ENCODE data around the gene ABCD3.
A peak's percentile ranks its signal among the peaks of the same experiment; 100 is the strongest.

The ABCD3 gene

DNA sequence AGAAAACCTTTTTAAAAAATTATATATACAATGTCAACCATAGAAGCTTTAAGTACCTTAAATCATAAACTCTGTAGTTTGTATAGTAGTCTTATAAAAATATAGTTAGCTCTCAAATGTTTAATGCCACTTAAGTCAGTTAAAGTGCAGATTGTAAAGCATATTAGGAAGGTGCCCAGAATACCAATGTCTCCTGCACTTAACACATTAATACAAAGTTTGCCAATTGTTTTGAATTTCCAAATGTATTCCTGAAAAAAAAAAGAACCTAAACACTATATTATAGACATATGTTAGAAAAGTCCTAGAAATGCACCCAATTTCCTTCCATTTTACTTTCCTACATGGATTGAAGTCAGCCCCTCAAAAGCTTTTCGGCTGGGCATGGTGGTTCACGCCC lies 111.2 kb downstream of the ABCD3 start:
- no peak for DNase-seq

DNA sequence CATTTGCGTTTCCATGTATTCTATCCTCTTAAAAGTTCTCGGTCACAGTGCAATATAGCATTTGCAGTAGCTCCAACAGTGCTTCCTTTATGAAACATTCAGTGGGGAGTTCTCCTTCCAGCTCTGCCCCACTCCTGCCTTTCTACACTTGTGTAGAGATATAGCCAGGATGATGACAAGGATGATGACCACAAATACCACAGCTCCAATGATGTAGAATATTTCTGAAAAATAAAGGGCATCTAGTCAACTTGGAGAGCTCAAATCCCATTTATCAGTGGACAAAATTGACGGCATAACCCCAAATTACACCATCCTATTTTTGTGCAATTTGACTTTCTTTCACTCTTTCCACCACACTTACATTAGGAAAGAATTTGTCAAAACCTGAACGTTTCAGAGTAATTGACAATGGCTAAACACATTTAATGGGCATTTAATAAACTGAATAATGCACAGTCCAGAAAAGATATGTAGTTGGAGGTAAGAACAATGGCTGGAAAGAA lies 112.2 kb downstream of the ABCD3 start:
- DNase-seq, result no peak

DNA sequence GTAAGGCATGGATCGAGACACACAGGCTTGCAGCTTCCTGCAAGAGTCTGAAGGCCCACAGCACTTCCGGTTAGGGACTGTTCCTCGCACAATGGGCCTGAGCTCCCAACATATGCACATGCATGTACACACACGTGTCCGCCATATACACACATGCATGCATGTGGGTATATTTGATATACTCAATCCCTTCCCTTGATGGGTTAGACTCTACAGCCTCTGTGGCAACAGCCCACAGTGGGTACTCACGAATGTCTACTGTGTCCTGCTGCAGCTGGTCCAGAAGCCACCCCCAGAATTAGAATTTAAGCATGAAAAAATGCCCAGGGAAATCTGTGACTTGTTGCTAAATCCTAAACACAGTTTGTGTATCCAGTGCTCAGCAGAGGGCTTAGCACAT lies 113.5 kb downstream of the ABCD3 start:
- no peak for DNase-seq

DNA sequence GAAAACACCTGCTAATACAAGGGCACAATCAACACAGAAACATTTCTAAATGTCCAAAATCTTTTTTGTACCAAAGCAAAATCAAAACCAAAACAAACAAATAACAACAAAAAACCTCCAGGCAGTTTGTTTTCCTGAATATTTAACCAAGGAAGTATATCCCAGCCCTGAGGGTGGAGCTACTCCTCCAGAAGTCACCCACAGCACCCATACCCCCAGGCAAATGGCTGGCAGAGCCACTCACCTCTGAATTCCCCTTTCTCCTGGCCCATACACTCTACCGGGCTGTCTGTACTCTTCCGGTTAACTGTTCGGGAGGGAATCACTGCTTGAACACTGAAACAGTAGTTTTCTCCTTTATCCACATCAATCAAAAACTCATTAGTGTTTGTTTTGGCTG lies 113.9 kb downstream of the ABCD3 start:
- no peak for DNase-seq

DNA sequence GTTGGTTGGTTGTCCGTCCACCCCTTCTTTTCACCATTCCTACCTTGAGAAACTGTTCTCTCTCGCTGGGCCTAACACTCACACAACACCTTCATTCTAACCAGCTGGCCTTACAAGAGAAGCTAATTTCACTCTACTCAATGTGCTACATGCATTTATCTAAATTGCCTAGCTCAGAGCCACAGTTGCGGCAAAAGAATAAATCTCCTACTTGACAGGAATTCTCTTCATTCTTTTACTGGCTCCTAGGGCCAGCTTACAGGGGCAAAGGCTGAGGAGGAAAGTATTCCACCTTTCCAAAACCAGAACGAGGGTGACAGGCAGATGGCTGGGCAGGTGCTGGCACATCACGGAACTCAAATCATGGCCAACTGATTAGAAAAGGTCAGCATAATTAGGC lies 116.9 kb downstream of the ABCD3 start:
- DNase-seq, result no peak

DNA sequence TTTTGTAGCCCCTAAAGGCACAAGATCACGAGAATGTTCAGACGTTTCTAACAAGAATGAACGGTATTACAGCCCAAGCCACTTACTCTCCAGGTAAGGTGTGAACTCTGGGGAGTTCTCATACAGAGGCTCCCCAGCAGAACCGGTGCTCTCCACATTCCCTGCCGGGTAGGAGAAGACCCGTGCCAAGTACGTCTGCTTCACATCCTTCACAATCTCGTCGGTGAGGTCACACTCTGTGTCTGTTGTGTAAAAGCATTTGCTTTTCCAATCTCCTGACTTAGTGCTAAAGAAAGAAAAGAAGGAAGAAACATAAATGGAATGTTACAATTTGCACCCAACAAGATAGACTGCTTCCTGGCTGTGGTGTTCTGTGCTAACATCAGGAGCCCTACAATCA lies 117.7 kb downstream of the ABCD3 start:
- no peak for DNase-seq

DNA sequence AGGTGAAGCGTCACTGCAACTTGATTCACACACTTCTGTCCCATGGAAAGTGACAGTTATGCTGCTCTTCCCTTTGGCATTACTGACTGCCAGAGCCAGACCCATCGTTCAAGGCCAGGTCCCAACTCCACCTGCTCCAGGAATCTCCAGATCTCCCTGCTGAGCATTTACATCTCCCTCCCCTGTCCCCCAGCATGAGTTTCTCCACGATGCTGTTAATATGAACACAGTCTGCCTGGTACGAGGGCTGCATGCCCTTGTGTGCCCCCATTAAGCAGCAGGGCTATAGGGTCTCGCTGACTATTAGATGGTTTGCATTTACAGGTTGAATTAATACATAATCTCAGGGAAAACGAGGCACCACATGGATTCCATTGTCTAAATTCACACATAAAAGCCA lies 119.1 kb downstream of the ABCD3 start:
- DNase-seq, result no peak

DNA sequence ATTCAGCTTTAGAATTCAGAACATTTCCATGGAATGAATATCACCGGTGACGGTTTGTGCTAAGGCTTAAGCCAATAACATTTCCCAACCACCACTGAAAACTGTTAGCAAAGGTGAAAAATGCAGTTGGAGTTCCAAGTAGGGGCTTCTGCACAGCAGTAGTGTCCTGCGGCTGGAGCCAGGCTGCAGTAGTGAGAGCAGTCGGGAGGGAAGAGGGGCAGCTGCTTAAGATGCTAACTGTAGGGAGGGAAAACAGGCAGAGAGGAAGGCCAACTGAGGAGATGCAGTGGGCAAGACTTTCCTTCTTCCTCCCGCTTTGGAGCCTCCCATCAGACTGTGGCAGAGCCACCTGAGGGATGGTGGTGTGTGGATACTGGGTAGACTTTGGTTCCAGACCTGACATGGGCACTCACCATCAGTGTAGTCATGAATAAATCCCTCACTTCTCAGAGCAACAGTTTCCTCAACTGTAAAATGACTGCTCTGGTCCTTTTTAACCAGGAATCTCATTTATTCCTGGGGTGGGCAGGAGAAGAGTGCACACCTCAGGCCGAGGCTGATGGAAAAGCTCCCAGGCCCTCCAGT lies 120.1 kb downstream of the ABCD3 start:
- DNase-seq, result no peak

DNA sequence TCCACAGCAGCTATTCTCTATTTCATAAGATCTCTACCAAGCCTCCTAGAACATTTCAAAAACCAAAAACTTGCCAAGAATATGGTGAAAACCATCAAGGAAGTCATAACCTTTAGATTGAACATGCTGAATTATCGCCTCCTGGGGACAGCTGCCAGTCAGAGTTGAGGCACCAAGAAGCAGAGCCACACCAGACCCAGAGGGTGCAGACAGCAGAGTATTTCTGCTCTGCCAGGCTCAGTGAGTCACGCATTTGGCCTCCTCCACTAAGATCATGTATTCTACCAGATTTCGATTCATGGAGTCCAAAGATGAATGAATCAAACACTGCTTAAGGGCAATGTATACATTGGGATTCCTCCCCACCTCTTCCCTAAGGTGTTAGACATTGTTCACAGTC lies 121.3 kb downstream of the ABCD3 start:
- no peak for DNase-seq

DNA sequence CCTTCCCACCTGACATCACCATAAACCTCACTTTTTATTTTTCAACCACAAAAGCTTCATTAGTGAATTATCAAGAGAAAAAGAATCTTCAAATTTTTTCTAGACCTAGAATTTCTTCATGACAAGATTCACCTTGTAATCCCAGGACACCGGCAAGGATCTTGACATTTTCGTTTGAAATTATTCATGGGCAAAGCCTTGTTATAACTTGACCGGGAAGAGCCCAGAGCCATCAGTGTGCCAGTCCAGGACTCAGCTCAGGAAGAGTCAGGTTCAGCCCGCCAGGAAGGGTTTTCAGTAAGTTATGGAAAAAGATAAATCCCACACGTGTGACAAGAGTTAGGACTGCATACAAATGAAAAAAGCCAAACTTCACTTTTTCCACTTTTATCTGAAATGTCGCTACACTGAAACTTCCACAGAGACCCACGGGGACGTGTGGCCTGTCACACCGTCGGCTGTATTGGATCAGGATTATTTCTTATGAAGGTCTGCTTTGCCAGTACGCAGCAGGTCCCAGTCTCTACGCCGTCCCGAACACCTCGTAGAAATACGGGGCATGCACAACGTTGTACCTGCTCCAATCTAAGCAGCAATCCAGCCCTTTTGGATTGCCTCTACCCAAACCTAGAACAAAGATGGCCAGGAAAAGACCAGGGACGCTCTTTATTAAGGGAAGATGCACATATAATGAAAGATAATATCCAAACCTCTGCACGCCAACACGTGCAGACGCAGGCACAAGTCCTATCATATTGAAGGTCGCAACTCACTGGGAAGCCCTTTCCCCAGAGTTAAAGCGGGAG lies 122.5 kb downstream of the ABCD3 start:
- no peak for DNase-seq

DNA sequence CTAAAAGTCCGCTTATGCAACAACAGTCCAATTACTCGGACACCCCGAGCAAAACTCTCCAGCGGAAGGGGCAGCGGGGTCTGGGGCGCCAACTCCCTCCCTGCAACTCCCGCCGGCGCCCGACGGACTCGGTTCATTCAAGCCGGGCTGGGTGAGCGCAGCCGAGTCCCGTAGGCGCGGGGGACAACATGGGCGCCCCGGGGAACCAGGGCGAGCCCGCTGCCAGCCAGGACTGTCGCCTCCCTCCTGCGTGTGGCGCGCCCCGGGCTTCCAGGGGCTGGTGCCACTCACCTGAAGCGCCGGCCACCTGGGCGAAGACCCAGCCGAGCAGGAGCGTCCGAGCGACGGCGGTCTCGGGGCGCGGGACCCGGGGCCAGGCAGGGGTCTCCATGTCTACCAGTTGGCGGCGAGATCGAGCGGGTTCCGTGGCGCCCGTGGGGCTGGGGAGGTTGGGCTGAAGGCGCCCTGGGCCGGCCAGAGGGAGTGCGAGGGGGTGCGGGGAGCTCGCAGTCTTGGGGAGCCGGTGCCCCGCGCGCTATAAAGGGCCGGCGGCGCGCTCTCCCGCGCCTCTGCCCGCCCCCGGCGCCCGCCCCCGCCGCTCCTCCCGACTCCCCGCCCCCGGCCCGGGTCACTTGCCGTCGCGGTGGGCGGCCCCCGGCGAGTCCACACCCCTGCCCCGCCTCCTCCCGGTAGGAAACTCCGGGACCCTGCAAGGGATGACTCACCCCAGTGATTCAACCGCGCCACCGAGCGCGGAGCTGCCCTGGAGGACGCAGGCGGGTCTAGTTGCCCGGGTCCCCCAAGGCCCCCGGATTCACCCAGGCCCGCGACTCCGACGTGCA lies 123.3 kb downstream of the ABCD3 start, which contains the start of gene F3:
TSS of gene F3 (minus strand) at position 514 of the 842 bp plus-strand sequence. CDS start at position 391, 123 bp downstream.
- peak; percentile 39 for DNase-seq

DNA sequence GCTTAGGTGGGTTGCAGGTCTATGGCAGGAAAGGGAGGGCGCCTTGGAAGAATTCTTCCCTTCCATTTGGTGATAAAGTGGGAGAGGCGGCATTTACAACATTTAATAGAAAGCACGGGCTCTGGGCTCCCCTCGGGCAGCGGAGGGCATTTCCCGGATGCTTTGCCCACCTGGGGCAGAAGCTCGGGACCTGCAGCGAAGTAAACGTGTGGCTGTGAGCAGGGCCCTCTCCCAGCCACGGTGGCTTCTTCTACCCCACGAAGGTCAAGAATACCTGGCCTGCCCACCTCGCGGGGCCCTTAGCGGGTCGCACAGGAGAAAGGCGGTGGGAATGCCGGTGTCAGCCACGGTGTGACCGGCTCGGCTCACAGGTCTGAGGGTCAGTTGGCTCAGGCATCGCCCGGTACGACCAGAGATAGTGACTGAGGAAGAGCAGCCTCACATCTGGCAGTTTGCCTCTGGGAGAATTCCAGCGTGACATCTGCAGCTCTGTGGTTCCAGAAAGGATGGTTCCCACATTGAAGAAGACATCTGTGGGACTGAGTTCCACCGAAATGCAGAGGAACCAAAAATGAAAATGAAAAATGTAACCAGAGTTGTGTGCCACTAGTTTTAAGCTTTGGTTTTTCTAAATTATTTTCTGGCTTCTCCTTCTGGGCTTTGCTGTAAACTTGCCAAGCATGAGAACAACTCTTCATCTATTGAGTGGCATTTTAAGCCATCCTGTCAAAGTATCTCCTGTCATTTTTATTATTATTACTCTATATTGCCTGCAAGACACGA lies 124.1 kb downstream of the ABCD3 start:
- no peak for DNase-seq

DNA sequence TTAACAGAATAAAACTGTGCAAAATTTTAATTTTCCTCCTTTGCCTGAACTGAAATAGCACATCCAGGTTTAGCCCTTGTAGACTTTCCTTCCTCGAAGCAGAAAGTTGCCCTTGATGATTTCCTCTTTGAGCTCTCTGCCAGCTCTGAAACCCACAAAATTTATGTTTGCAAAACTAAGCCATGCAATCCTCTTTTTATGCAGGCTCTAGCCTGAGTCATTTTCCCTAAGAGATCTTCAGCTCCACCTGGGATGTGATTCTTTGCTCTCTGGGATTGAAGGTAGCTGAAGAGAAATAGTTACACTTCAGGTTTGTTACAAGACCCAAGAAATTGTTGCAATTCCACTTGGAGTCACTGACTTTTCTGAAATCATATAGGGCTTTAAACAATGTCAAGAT lies 124.8 kb downstream of the ABCD3 start:
- no peak for DNase-seq

DNA sequence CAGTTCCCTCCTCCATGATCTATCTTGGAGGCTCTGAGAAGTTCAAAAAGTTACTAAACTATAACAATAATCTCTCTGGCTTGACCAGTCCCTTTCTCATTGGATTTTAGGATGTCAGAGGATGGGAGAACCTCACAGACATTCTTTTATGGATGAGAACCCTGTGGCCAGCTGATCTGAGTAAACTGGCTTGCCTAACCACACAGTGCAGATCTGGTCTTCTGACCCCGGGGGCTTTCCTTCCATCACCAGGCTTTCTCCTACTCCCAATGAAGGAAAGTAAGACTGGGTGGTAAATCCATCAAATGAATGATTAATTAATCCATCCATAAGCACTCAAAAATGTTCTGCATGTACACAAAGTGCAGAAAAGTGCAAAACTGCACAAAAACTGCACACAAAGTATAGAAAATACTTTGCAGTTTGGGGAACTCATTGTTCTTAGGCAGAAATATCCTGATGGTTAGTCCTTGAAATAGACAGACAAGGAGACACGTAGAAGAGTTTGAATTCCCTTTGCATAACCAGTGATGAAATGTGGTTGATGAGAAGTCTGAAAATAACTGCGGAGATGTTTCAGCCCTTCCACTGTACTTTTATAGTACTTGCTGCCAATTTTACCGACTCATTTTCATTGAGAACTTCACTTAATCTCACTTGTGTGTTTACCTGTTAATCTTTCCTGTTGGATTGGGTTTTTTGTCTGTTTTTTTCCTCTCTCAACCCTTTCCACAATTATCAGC lies 125.9 kb downstream of the ABCD3 start:
- DNase-seq, result no peak

DNA sequence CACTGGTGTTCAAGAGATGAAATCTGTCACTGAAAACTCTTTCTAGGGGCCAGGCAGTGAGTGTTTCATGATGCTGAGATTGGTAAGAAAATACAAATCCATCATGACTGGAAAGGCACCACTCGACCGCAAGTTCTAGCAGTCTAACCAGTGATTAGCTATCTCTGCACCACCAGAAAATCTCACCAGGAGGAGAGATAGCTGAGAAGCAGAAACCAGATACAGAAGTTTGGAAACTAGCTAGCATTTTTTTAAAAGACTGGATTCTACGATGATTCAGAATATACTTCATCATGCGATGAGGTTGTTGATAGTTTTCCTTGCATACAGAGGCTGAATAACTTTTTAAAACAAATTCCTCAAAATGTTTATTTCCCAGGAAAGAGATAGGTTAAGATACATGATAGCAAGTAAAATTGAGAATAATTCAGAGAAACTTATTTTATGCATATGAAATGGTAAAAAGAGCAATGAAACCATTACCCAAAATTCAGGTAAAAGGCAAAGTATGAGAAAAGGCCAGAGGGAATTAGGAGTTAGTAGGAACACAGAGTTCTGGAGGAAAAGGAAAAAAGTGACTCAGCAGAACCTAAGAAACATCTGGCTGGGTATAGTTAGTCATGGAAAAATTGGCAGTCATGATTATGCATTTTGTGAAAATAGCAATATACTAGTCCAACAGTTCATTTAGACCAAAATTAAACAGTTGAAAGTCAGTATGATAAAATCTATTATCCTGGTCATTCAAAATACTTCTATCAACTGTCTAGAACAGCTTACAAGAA lies 126.7 kb downstream of the ABCD3 start:
- no peak for DNase-seq

DNA sequence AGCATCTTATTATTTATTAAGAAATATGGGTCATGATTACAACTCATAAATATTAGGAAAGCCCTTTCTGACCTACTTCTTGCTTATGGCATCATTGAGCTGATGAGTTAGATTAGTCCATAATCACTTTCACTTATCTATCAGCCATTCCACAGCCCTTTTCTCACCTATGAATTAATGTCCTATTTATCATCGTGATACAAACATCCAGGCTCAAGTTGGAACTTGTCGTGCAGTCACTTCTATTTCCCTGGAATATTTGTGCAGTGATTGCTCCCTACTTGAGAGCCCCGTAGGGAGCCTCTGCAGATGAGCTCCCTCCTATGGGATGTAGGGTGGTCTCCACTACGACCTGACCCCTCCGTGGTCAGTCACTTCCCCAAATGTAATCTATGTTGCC lies 131.5 kb downstream of the ABCD3 start:
- DNase-seq, result no peak

DNA sequence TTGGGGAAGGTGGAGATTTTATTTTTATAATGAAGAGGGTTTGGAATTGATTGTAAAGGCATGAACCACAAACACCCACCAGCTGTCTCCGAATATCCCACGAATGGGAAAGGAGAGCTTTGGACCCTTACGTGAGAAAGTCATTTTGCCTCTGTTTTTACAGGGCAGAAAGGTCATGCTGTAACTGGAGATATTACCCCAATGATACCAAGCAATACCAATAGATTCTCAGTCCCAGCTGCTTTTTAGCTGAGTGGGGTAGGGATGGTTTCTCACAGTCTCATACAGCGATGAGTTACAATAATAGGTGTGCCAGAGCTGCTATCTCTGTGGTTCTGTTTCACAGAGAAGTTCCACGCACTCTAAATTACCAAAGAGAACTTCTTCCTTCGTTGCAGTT lies 132.2 kb downstream of the ABCD3 start:
- DNase-seq, result no peak

DNA sequence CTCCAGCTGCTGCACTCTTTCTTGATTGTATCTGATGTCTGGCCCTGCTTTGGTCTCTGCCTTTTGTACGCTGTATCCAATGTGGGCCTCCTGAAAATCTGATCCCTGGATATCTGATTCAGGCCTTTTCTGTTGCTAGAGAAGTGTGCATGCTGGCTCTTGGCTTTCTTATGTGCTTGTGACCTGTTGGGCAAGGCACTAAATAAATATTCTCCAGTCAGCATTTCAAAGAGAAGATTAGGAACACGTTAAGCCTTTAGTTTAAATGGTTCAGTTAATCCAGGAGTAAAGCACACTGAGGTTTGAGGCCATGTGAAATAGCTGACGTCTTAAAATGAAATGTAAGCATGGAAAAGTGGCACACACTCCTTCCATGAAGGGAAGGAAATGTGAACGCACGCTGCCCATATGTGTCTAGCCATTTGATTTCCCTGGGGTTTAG lies 132.6 kb downstream of the ABCD3 start:
- no peak for DNase-seq

DNA sequence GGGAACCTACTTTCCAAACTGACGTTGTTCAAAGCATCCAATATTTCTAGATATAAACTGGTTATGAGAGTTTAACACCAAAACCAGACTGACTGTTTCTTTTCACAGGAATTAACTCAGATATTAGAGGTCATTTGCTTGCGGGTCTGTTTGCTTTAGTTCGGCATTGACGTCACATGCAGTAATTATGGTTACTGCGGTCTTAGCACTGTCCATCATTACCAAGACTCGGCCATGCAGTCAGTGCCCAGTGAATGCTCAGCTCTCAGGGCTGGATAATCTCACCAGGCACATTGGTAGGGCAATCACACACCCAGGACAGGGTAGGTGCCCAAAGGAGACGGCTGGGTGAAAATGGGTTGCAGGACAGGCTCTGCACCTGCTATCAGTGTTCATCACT lies 133.3 kb downstream of the ABCD3 start:
- DNase-seq, result no peak

DNA sequence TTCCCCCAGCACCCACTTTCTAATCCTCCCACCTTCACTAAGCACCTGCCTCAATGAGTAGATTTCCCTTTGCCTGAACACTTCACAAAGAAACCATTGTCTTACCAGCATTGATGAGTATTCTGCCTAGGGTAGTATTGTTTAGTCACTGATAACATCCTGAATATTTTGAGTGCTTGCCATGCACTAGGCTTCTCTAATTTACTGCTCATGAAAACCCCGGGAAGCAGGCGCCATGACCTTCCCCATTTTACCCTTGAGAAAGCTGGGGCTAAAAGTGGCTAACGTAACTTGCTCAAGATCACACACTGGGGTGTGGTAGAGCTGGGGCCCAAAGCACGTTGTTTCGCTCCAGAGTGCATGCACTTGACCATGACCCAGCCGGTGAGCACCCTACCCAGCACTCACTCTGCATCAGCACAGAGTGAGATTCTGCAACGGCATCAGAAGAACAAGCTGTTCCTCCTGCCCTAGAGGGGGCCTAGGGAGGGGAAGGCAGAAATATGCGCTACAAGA lies 133.9 kb downstream of the ABCD3 start:
- no peak for DNase-seq

DNA sequence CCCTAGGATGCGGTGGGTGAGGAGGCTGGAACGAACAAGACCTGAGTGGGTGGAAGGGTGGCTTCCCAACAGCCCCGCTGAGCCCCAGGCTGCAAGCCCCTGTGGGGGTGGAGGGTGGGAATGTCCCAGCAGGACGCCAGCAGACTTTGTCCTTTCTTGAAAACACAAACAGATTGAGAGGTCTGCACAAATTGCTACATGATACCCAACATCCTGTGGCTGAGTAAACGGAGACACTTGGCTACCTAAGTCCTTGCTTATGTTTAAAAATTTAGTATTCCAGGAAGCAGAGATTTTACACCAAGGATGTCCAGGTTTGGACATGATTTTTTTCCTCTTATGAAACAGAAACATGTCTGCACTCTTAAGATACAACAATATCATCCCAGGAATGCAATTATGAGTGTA lies 135.1 kb downstream of the ABCD3 start:
- no peak for DNase-seq
